Measurements from ENCODE around the gene TPM1. TPM values are rescaled to one million over a fixed set of nuclear protein-coding genes. Genes with fewer than 3 reads are reported as not detected.

The TPM1 gene
- total RNA-seq, 4 donors from 2014 or later = 5,599 to 7,718 (median 6,496) TPM

- no peaks in the 10 kb centered on the region for H3K36me3 ChIP-seq
- intact Hi-C loops (cut with DNase I) = loop anchor here (1.0 kb wide), 1 partner anchor 240 kb away; no protein-coding TSS in a partner anchor
- no peaks in the 10 kb centered on the region for H3K9me3 ChIP-seq
- H3K4me3 ChIP-seq = no peak overlapping the region
- H3K27ac ChIP-seq (replicated peaks in 1 of 4) = peak overlapping the region; percentile 55 to 76 (median 64)
- 55% methylated on average over 6 of the region's 6 CpGs for WGBS
- H3K27me3 ChIP-seq = no peaks in the 10 kb centered on the region
- no peak for DNase-seq (ENCODE audit: extremely low spot score)
- peaks cover 17 to 45% (median 36%) of the 10 kb centered on the region in 4 donors for H3K4me1 ChIP-seq
- TF ChIP-seq POLR2A (IDR thresholded peaks at IDR 0.05; ENCODE audit: low read depth) = no peak
- TF ChIP-seq POLR2AphosphoS5 (IDR thresholded peaks at IDR 0.05) = no peak
- TF ChIP-seq CTCF (IDR thresholded peaks at IDR 0.05) = no peak
- TF ChIP-seq EP300 (IDR thresholded peaks at IDR 0.05) = no peak
These were observed 46.1 kb downstream of the TPM1 start for GRCh38 chr15:63088533-63089245.

DNA sequence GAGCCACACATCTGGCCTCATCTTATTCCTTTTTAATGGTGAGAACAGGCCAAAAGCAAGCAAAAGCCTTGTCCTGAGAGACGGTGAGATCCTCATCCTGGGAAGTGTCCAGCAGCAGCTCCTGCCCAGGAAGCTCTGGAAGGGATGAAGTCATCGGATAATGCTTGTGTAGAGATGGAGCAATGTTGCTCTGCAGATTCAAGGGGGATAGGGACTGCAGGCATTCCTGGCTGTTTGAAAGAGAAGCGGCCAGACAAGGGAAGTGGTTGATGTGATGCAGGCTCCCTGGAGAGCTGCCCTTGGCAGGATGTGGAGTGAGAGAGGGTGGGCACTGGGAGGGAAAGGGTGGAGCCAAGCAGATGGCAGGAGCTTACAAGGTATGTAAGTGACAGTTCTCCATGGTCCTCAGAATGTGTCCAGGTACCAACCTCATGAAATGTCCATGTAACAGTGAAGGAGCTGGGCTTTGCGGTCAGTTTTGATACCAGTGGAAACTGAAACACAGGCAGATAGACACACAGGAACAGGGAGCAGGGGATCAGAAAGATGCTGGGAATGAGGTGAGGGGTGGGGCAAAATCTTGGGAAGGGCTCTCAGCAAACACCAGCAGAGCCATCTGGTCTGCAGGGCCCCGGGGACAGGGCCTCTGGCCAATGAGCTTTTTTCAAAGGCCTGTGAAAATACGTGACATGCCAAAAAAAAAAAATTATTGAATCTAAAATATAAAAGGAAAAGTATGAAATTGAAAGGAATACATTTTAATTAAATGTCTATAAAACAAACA, 46.9 kb downstream of the TPM1 start:
- no peaks in the 10 kb centered on the region for H3K36me3 ChIP-seq
- H3K4me3 ChIP-seq = no peak overlapping the region
- no peak for TF ChIP-seq EP300 (IDR thresholded peaks at IDR 0.05)
- TF ChIP-seq POLR2A (IDR thresholded peaks at IDR 0.05; ENCODE audit: low read depth) = no peak
- no peak for TF ChIP-seq CTCF (IDR thresholded peaks at IDR 0.05)
- peak; percentile 46 to 71 for TF ChIP-seq POLR2AphosphoS5 (IDR thresholded peaks at IDR 0.05)
- no peaks in the 10 kb centered on the region for H3K27me3 ChIP-seq
- WGBS = 35% methylated on average over 6 of the region's 6 CpGs
- H3K4me1 ChIP-seq = peaks cover 25 to 51% (median 42%) of the 10 kb centered on the region in 4 donors
- DNase-seq (ENCODE audit: extremely low spot score) = no peak
- intact Hi-C loops (cut with DNase I) = loop anchor here (1.0 to 5.0 kb wide), 3 partner anchors 42 to 307 kb away; no protein-coding TSS in a partner anchor
- H3K27ac ChIP-seq (replicated peaks in 1 of 4) = peak overlapping the region; percentile 55 to 76 (median 64)
- H3K9me3 ChIP-seq = no peaks in the 10 kb centered on the region

GRCh38 chr15:63090472-63090871, 47.9 kb downstream of the TPM1 start:
- intact Hi-C loops (cut with DNase I) = loop anchor here (5.0 kb wide), 2 partner anchors 43 to 308 kb away; no protein-coding TSS in a partner anchor
- H3K27ac ChIP-seq (replicated peaks in 1 of 4) = peak overlapping the region in 1 of 4 donors; percentile 76
- no peaks in the 10 kb centered on the region for H3K36me3 ChIP-seq
- H3K4me3 ChIP-seq = no peak overlapping the region
- DNase-seq (ENCODE audit: extremely low spot score) = no peak
- H3K27me3 ChIP-seq = no peaks in the 10 kb centered on the region
- WGBS = 90% methylated on average over 9 of the region's 9 CpGs
- no peak for TF ChIP-seq POLR2AphosphoS5 (IDR thresholded peaks at IDR 0.05)
- no peak for TF ChIP-seq EP300 (IDR thresholded peaks at IDR 0.05)
- TF ChIP-seq CTCF (IDR thresholded peaks at IDR 0.05) = no peak
- TF ChIP-seq POLR2A (IDR thresholded peaks at IDR 0.05; ENCODE audit: low read depth) = no peak
- peaks cover 27 to 58% (median 49%) of the 10 kb centered on the region in 4 donors for H3K4me1 ChIP-seq
- no peaks in the 10 kb centered on the region for H3K9me3 ChIP-seq

DNA sequence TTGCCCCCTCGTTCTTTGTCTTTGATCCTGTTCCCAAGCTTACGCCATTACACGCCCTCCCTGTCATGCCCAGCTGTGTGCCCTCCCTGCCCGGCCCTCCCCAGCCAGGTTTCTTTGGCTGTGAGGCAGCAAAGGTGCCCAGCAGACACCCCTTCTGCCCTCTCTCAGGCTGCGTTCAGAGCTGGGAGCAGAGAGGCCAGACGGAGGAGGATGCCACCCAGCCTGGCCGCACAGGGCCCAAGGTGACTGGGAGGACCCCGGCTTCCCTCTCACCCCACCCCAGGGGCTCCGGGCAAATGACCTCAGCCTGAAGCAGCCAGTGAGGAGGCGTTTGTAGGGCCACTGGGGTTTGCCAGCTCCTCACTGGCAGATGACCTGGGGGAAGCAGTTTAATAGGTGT, 48.3 kb downstream of the TPM1 start:
- no peaks in the 10 kb centered on the region for H3K27me3 ChIP-seq
- H3K27ac ChIP-seq (replicated peaks in 1 of 4) = peak overlapping the region in 1 of 4 donors; percentile 76
- no peaks in the 10 kb centered on the region for H3K36me3 ChIP-seq
- no peaks in the 10 kb centered on the region for H3K9me3 ChIP-seq
- peaks cover 27 to 57% (median 48%) of the 10 kb centered on the region in 4 donors for H3K4me1 ChIP-seq
- no peak overlapping the region for H3K4me3 ChIP-seq
- 94% methylated on average over 8 of the region's 10 CpGs for WGBS
- intact Hi-C loops (cut with DNase I) = loop anchor here (5.0 kb wide), 2 partner anchors 44 to 309 kb away; no protein-coding TSS in a partner anchor
- DNase-seq (ENCODE audit: extremely low spot score) = no peak
- TF ChIP-seq CTCF (IDR thresholded peaks at IDR 0.05) (no peak), EP300 (IDR thresholded peaks at IDR 0.05) (no peak), POLR2AphosphoS5 (IDR thresholded peaks at IDR 0.05) (no peak), POLR2A (IDR thresholded peaks at IDR 0.05; ENCODE audit: low read depth) (no peak)
